Transverse colon (tissue), 4 donors: ENCODE results near the gene FSTL1.

ENCODE experiments used
- CTCF ChIP-seq, 5 experiments: fragments of 200-600 bp in 3 of 5; fragments of 450-650 bp in 2 of 5; sonication (generic) in 3 of 5; IDR thresholded peaks; 1 replicate in 2 of 5; 2 replicates in 3 of 5; pipeline ENCODE4 v1.5.1; 2016 to 2017; ENCODE audit warnings: antibody characterized with exemption in 5 of 5, inconsistent platforms in 3 of 5, mild to moderate bottlenecking in 2 of 5, moderate library complexity in 1 of 5
- EP300 ChIP-seq: sonication (generic); formaldehyde crosslinking; IDR thresholded peaks from one replicate; pipeline ENCODE4 v1.6.1; 2017; ENCODE audit warnings: antibody characterized with exemption, low read depth
- POLR2A ChIP-seq: fragments of 450-650 bp; IDR thresholded peaks from one replicate; pipeline ENCODE4 v1.6.1; 2016; ENCODE audit warnings: antibody characterized with exemption, mild to moderate bottlenecking, moderate library complexity
- POLR2AphosphoS5 ChIP-seq, 3 donors: sonication (generic); formaldehyde crosslinking; IDR thresholded peaks; one replicate each; pipeline ENCODE4 v1.6.1; 2016; ENCODE audit warnings: antibody characterized with exemption in 3 of 3

- TF ChIP-seq CTCF (IDR thresholded peaks at IDR 0.05) (no peak), POLR2A (no peak), POLR2AphosphoS5 (IDR thresholded peaks at IDR 0.05) (no peak), EP300 (no peak)
Observed at GRCh38 chr3:120404876-120405275, 45.9 kb downstream of the FSTL1 start.
